Panc1 (cell line): ENCODE results near the gene PTTG2. TPM values are rescaled to one million over a fixed set of nuclear protein-coding genes. Genes with fewer than 3 reads are reported as not detected.
"Not testable (repeated sequence)": the region's sequence is repeated elsewhere in the genome, so short reads cannot be mapped to it uniquely, and the experiment has no call there.

Source experiments
- ATAC-seq: fragments of 200-7000 bp; cut with Tn5 transposase; 2 replicates; pipeline ENCODE4 v1.9.1; 2020; ENCODE audit warnings: mild to moderate bottlenecking, moderate library complexity
- BruUV-seq: library from RNA; stranded (reverse); fragments of 400-500 nt; replicated peaks from 2 replicates; lab custom pipeline; 2021; lab: Mats Ljungman, UMichigan
- CTCF ChIA-PET: fragments of 300-600 bp; sonication (Branson Sonifier 250); formaldehyde crosslinking; loops from one replicate; lab custom pipeline; 2022; ENCODE audit warnings: antibody characterized with exemption; lab: Charles Lee
- POLR2A ChIA-PET: fragments of 300-600 bp; sonication (Branson Sonifier 250); formaldehyde crosslinking; loops from one replicate; lab custom pipeline; 2022; ENCODE audit warnings: antibody characterized with exemption; lab: Charles Lee
- DNase-seq: peaks from one replicate; pipeline ENCODE4 v3.0.0-alpha.2; 2010; ENCODE audit warnings: low read depth, low spot score
- H3K27ac ChIP-seq: 2 replicates; pipeline ENCODE4 v1.5.1; 2011; ENCODE audit warnings: mild to moderate bottlenecking, low read length, inconsistent platforms
- H3K27me3 ChIP-seq: fragments of 200-500 bp; sonication (Bioruptor generic); 2 replicates; pipeline ENCODE4 v1.6.0; 2014; ENCODE audit warnings: low read length, inconsistent platforms; ENCODE audit not compliant: control insufficient read depth, insufficient read depth
- H3K36me3 ChIP-seq: fragments of 200-500 bp; sonication (Bioruptor generic); 2 replicates; pipeline ENCODE4 v1.5.1; 2014; ENCODE audit warnings: inconsistent platforms, mild to moderate bottlenecking, low read length, moderate library complexity; ENCODE audit not compliant: control insufficient read depth, insufficient read depth
- H3K4me1 ChIP-seq: 2 replicates; pipeline ENCODE4 v1.5.1; 2011; ENCODE audit warnings: inconsistent platforms, mild to moderate bottlenecking, low read length, moderate library complexity; ENCODE audit not compliant: control insufficient read depth, insufficient read depth
- H3K4me3 ChIP-seq, 2 experiments: 2 replicates each; pipeline ENCODE4 v1.5.1; 2011 to 2012; ENCODE audit warnings: low read depth in 2 of 2, low read length in 2 of 2, mild to moderate bottlenecking in 2 of 2, inconsistent platforms in 1 of 2, moderate library complexity in 1 of 2
- H3K9me3 ChIP-seq: fragments of 200-500 bp; sonication (Bioruptor generic); 2 replicates; pipeline ENCODE4 v1.5.1; 2014; ENCODE audit warnings: low read depth, mild to moderate bottlenecking, inconsistent platforms, low read length, moderate library complexity; ENCODE audit not compliant: control insufficient read depth, insufficient read depth
- POLR2AphosphoS5 ChIP-seq: IDR thresholded peaks from 2 replicates; pipeline ENCODE4 v1.6.1; 2012; ENCODE audit warnings: mild to moderate bottlenecking, low read depth, low read length, moderate library complexity
- SIN3A ChIP-seq: IDR thresholded peaks from 2 replicates; pipeline ENCODE4 v1.6.1; 2012; ENCODE audit warnings: low read depth, mild to moderate bottlenecking, low read length, moderate library complexity, borderline replicate concordance; ENCODE audit not compliant: insufficient read depth
- TCF7L2 ChIP-seq: IDR thresholded peaks from 2 replicates; pipeline ENCODE4 v1.6.1; 2011; ENCODE audit warnings: mild to moderate bottlenecking, low read depth, low read length, inconsistent platforms
- in situ Hi-C: cut with HindIII; loops from 2 replicates; pipeline ENCODE4 v1.10.0; 2016; ENCODE audit warnings: low sequenced_read_pairs, low pct_unique_long_range_greater_than_20kb
- intact Hi-C: fragments of 100-400 bp; cut with micrococcal nuclease; formaldehyde crosslinking; loops from one replicate; pipeline ENCODE4 v1.10.0; 2022; ENCODE audit not compliant: unreplicated experiment
- total RNA-seq: library from RNA; stranded (reverse); gene quantifications from one replicate; pipeline ENCODE4 v1.2.1, GENCODE V29; 2021; ENCODE audit not compliant: unreplicated experiment
- TF ChIP-seq, protein P1 (sequence below), 2 experiments: IDR thresholded peaks; 2 replicates each; pipeline ENCODE4 v1.6.1; 2011 to 2012; ENCODE audit warnings: low read depth in 2 of 2, control low read depth in 1 of 2, low read length in 1 of 2, mild to moderate bottlenecking in 1 of 2, moderate library complexity in 1 of 2; ENCODE audit not compliant: insufficient read depth in 1 of 2
- TF ChIP-seq, protein P2 (sequence below): fragments of 450-650 bp; IDR thresholded peaks from 2 replicates; pipeline ENCODE4 v1.5.1; 2017; ENCODE audit warnings: mild to moderate bottlenecking

Gene PTTG2
- total RNA-seq, 1 experiment from 2014 or later, result not detected

DNA sequence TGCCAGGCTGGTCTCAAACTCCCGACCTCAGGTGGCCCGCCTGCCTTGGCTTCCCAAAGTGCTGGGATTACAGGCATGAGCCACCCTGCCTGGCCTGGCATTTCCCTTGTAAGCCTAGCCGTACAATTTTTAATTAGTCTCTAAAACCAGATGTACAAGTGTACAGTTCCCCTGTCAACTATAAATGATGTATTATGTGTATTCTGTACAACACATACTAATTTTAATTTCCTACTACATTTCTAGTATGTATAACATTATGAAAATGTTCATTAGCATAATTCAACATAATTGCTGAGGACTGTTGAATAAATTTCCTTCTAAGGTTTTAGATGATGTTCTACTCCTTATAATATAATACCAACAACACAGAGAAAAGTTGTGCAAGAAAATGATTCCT lies 41.5 kb upstream of the PTTG2 start:
- Histone ChIP-seq H3K27me3 (peaks cover 3% of the 10 kb centered on the region; the same call in 1 of the 2 replicates), H3K27ac (no peak overlapping the region), H3K9me3 (no peaks in the 10 kb centered on the region), H3K4me1 (no peaks in the 10 kb centered on the region), H3K4me3 (no peak overlapping the region), H3K36me3 (no peaks in the 10 kb centered on the region)
- ATAC-seq (no peak), DNase-seq (no peak)
- ChIA-PET POLR2A (no interaction called here), CTCF (no interaction called here)
- in situ Hi-C loops (no loop called here), intact Hi-C loops (no loop called here)
- BruUV-seq, result no TSS peak
- TF ChIP-seq, protein P1, sequence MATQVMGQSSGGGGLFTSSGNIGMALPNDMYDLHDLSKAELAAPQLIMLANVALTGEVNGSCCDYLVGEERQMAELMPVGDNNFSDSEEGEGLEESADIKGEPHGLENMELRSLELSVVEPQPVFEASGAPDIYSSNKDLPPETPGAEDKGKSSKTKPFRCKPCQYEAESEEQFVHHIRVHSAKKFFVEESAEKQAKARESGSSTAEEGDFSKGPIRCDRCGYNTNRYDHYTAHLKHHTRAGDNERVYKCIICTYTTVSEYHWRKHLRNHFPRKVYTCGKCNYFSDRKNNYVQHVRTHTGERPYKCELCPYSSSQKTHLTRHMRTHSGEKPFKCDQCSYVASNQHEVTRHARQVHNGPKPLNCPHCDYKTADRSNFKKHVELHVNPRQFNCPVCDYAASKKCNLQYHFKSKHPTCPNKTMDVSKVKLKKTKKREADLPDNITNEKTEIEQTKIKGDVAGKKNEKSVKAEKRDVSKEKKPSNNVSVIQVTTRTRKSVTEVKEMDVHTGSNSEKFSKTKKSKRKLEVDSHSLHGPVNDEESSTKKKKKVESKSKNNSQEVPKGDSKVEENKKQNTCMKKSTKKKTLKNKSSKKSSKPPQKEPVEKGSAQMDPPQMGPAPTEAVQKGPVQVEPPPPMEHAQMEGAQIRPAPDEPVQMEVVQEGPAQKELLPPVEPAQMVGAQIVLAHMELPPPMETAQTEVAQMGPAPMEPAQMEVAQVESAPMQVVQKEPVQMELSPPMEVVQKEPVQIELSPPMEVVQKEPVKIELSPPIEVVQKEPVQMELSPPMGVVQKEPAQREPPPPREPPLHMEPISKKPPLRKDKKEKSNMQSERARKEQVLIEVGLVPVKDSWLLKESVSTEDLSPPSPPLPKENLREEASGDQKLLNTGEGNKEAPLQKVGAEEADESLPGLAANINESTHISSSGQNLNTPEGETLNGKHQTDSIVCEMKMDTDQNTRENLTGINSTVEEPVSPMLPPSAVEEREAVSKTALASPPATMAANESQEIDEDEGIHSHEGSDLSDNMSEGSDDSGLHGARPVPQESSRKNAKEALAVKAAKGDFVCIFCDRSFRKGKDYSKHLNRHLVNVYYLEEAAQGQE (IDR thresholded peaks at IDR 0.05; ENCODE audit: insufficient read depth in 1 of 2, low read depth in 2 of 2, low read length in 1 of 2), result no peak
- TF ChIP-seq SIN3A, result no peak
- no peak for TF ChIP-seq TCF7L2
- TF ChIP-seq, protein P2, sequence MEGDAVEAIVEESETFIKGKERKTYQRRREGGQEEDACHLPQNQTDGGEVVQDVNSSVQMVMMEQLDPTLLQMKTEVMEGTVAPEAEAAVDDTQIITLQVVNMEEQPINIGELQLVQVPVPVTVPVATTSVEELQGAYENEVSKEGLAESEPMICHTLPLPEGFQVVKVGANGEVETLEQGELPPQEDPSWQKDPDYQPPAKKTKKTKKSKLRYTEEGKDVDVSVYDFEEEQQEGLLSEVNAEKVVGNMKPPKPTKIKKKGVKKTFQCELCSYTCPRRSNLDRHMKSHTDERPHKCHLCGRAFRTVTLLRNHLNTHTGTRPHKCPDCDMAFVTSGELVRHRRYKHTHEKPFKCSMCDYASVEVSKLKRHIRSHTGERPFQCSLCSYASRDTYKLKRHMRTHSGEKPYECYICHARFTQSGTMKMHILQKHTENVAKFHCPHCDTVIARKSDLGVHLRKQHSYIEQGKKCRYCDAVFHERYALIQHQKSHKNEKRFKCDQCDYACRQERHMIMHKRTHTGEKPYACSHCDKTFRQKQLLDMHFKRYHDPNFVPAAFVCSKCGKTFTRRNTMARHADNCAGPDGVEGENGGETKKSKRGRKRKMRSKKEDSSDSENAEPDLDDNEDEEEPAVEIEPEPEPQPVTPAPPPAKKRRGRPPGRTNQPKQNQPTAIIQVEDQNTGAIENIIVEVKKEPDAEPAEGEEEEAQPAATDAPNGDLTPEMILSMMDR, result no peak
- no peak for TF ChIP-seq POLR2AphosphoS5

DNA sequence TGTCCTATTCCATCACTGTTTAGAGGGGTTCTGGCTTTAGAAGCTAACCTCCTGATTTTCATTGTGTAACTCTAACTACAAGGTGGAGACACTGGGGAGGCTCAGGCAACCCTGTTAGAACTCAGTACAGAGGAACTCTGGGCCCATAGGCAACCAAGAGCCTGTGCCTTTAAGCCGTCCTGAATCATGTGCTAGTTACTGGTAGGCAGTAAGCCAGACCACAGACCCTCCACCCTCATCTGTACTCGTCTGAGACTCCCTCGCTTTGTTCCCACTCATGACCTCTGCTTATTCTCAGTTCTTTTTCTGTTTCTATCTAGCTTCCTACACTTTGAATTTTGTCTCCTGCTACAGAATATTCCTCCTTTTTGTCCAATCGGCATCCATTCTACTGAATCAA lies 37.9 kb upstream of the PTTG2 start:
- intact Hi-C loops, result no loop called here
- POLR2A ChIA-PET, result interaction anchor here (0.6 kb wide), 1 partner anchor 754 kb away, joined by 5 read pairs; no protein-coding TSS in a partner anchor
- H3K27me3 ChIP-seq, result no peaks in the 10 kb centered on the region
- CTCF ChIA-PET, result no interaction called here
- BruUV-seq, result no TSS peak
- H3K4me1 ChIP-seq, result no peaks in the 10 kb centered on the region
- H3K4me3 ChIP-seq, result no peak overlapping the region
- DNase-seq (no peak), ATAC-seq (no peak)
- H3K36me3 ChIP-seq, result no peaks in the 10 kb centered on the region
- TF ChIP-seq TCF7L2 (no peak), POLR2AphosphoS5 (no peak), SIN3A (no peak)
- TF ChIP-seq, protein P2, result no peak
- TF ChIP-seq, protein P1 (IDR thresholded peaks at IDR 0.05; ENCODE audit: insufficient read depth in 1 of 2, low read depth in 2 of 2, low read length in 1 of 2), result no peak
- no peaks in the 10 kb centered on the region for H3K9me3 ChIP-seq
- no peak overlapping the region for H3K27ac ChIP-seq
- in situ Hi-C loops, result no loop called here

DNA sequence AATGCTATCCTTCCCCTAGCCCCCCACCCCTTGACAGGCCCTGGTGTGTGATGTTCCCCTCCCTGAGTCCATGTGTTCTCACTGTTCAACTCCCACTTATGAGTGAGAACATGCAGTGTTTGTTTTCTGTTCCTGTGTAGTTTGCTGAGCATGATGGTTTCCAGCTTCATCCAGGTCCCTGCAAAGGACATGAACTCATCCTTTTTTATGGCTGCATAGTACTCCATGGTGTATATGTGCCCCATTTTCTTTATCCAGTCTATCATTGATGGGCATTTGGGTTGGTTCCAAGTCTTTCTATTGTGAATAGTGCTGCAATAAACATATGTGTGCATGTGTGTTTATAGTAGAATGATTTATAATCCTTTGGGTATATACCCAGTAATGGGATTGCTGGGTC lies 37.1 kb upstream of the PTTG2 start:
- H3K27ac ChIP-seq, H3K9me3 ChIP-seq, BruUV-seq, DNase-seq, H3K36me3 ChIP-seq, ATAC-seq, CTCF ChIA-PET, in situ Hi-C loops, POLR2A ChIA-PET, intact Hi-C loops, H3K27me3 ChIP-seq, H3K4me1 ChIP-seq, H3K4me3 ChIP-seq: not testable (repeated sequence)
